Loucy (cell line): ENCODE results near the gene NUDT9.
"Not testable (repeated sequence)": the region's sequence is repeated elsewhere in the genome, so short reads cannot be mapped to it uniquely, and the experiment has no call there.

Experiments
- H2AFZ ChIP-seq: fragments of 200-600 bp; sonication (generic); 2 replicates; pipeline ENCODE4 v1.6.0; 2016; ENCODE audit warnings: antibody characterized with exemption, mild to moderate bottlenecking, low read length, moderate library complexity
- H3F3A ChIP-seq: fragments of 200-600 bp; 2 replicates; pipeline ENCODE4 v1.6.0; 2016; ENCODE audit warnings: antibody characterized with exemption, low read depth, mild to moderate bottlenecking
- H3K27me3 ChIP-seq: fragments of 200-600 bp; sonication (generic); 2 replicates; pipeline ENCODE4 v1.6.1; 2014; ENCODE audit warnings: low read length, mild to moderate bottlenecking; ENCODE audit not compliant: insufficient read depth, poor library complexity, severe bottlenecking
- H3K36me3 ChIP-seq: fragments of 200-600 bp; sonication (generic); 2 replicates; pipeline ENCODE4 v1.6.1; 2016; ENCODE audit warnings: low read length; ENCODE audit not compliant: insufficient read depth
- H3K4me1 ChIP-seq: fragments of 200-600 bp; sonication (generic); 2 replicates; pipeline ENCODE4 v1.5.1; 2014; ENCODE audit warnings: low read length, mild to moderate bottlenecking; ENCODE audit not compliant: insufficient read depth, poor library complexity, severe bottlenecking
- H3K4me2 ChIP-seq: fragments of 200-600 bp; sonication (generic); 2 replicates; pipeline ENCODE4 v1.6.0; 2014; ENCODE audit warnings: antibody characterized with exemption, low read length, low read depth, mild to moderate bottlenecking; ENCODE audit not compliant: poor library complexity, severe bottlenecking
- H3K4me3 ChIP-seq: fragments of 200-600 bp; sonication (generic); 2 replicates; pipeline ENCODE4 v1.5.1; 2014; ENCODE audit warnings: low read length, mild to moderate bottlenecking, mixed read lengths; ENCODE audit not compliant: poor library complexity, severe bottlenecking
- H3K79me2 ChIP-seq: fragments of 200-600 bp; sonication (generic); 2 replicates; pipeline ENCODE4 v1.6.1; 2014; ENCODE audit warnings: low read length; ENCODE audit not compliant: insufficient read depth
- H3K9ac ChIP-seq: fragments of 200-600 bp; sonication (generic); 2 replicates; pipeline ENCODE4 v1.6.0; 2014; ENCODE audit warnings: mild to moderate bottlenecking, low read depth, low read length, moderate library complexity; ENCODE audit not compliant: poor library complexity, severe bottlenecking
- H3K9me2 ChIP-seq: fragments of 200-600 bp; sonication (generic); replicated peaks from 2 replicates; pipeline ENCODE4 v1.6.1; 2016; ENCODE audit warnings: low read depth, low read length, mixed read lengths
- H3K9me3 ChIP-seq: fragments of 200-600 bp; sonication (generic); 2 replicates; pipeline ENCODE4 v1.6.1; 2014; ENCODE audit warnings: mild to moderate bottlenecking, antibody characterized with exemption, low read length, low read depth; ENCODE audit not compliant: insufficient read depth
- H4K20me1 ChIP-seq: fragments of 200-600 bp; sonication (generic); 2 replicates; pipeline ENCODE4 v1.6.0; 2014; ENCODE audit warnings: antibody characterized with exemption, low read length, mild to moderate bottlenecking; ENCODE audit not compliant: insufficient read depth, poor library complexity, severe bottlenecking
- EZH2phosphoT487 ChIP-seq: fragments of 200-600 bp; IDR thresholded peaks from 2 replicates; pipeline ENCODE4 v1.6.1; 2018; ENCODE audit warnings: antibody characterized with exemption, mild to moderate bottlenecking, moderate library complexity, borderline replicate concordance
- TF ChIP-seq, protein P1 (sequence below): fragments of 200-600 bp; sonication (generic); conservative IDR thresholded peaks from 2 replicates; pipeline ENCODE4 v1.5.1; 2014; ENCODE audit warnings: mild to moderate bottlenecking, antibody characterized with exemption, low read length

NUDT9 gene

DNA sequence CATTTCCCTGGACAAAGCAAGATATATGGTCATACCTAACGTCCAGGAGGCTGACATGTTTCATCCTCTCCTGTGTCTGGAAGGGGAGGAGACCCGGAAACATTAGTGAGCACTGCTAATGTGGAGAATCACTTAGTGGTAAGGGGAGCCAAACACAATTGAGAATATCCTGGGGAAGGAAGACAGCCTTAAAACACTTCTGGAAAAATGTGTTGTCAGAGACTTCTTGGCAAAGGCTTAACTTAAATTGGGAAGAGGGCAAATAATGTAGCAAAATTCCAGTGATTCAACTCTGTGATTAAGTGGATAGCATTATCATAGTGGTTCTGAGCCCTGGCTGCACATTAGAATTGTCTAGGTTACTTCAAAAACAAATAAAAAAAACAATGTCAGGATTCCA lies 67.3 kb downstream of the NUDT9 start:
- Histone ChIP-seq H3K36me3 (no peaks in the 10 kb centered on the region), H3F3A (no peaks in the 10 kb centered on the region), H3K9ac (no peak overlapping the region), H3K27me3 (no peaks in the 10 kb centered on the region), H3K9me2 (no peaks in the 10 kb centered on the region), H2AFZ (no peak overlapping the region), H3K4me1 (no peaks in the 10 kb centered on the region), H3K4me2 (no peak overlapping the region), H3K9me3 (no peaks in the 10 kb centered on the region), H3K79me2 (no peaks in the 10 kb centered on the region), H4K20me1 (no peaks in the 10 kb centered on the region), H3K4me3 (no peak overlapping the region)
- TF ChIP-seq, protein P1, sequence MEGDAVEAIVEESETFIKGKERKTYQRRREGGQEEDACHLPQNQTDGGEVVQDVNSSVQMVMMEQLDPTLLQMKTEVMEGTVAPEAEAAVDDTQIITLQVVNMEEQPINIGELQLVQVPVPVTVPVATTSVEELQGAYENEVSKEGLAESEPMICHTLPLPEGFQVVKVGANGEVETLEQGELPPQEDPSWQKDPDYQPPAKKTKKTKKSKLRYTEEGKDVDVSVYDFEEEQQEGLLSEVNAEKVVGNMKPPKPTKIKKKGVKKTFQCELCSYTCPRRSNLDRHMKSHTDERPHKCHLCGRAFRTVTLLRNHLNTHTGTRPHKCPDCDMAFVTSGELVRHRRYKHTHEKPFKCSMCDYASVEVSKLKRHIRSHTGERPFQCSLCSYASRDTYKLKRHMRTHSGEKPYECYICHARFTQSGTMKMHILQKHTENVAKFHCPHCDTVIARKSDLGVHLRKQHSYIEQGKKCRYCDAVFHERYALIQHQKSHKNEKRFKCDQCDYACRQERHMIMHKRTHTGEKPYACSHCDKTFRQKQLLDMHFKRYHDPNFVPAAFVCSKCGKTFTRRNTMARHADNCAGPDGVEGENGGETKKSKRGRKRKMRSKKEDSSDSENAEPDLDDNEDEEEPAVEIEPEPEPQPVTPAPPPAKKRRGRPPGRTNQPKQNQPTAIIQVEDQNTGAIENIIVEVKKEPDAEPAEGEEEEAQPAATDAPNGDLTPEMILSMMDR, result no peak
- no peak for TF ChIP-seq EZH2phosphoT487

DNA sequence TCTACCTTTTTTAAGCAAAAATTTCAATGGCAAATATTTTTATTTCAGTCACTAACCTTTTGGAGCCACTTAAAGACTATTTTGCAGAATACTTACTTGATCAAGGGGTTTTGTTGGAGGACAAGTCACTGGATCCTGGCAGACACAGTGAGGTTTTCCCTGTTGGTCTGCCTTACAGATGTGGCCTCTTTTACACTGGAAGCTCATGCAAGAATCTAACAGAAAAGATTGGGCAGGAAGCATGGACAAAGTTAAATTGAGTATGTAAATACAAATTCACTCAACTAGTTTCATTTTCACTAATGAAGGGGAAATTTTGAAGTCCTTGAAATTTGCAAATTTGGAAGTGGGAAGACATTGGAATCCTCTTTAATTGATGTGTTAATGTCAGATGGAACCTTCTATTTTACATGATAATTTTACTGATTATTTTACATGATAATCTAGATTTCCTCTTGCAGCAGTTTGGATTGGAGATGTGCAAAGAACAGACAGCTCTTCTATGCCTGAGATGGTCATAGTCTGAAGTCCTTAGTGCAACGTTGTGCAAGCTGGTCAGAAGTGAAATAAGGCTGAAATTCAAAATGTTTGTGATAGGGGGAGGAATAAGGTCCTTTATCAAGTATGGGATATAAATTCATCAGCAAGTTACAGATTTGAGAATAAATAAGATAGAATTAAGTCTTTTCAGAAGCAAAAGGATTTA lies 68.4 kb downstream of the NUDT9 start:
- Histone ChIP-seq H3K9me3 (no peaks in the 10 kb centered on the region), H3K9ac (no peak overlapping the region), H3K4me2 (no peak overlapping the region), H3K79me2 (no peaks in the 10 kb centered on the region), H3K4me1 (no peaks in the 10 kb centered on the region), H3K4me3 (no peak overlapping the region), H4K20me1 (no peaks in the 10 kb centered on the region), H3K9me2 (no peaks in the 10 kb centered on the region), H3K36me3 (no peaks in the 10 kb centered on the region), H2AFZ (no peak overlapping the region; the same call in 1 of the 2 replicates), H3K27me3 (no peaks in the 10 kb centered on the region), H3F3A (no peaks in the 10 kb centered on the region)
- TF ChIP-seq, protein P1, result no peak
- TF ChIP-seq EZH2phosphoT487, result no peak

DNA sequence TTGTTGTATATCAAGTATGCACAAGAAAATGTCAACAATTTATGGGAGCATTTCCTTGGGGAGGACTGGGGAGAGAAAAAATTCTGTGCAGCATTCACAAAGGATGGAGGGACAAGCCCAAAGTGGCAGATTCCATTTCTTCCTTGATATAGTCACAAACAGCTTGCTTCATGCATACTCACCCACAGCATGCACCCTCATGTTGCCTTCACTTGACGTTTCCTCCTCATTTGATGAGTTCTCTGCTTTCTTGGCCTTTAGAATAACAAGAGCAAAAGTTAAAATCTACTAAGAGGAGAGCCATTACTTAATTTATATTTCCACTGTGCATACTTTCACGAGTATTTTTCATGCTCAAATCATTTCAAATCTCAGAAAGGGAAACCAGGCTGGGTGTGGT lies 69.1 kb downstream of the NUDT9 start:
- H3K36me3 ChIP-seq, result no peaks in the 10 kb centered on the region
- no peak overlapping the region for H3K9ac ChIP-seq
- no peaks in the 10 kb centered on the region for H4K20me1 ChIP-seq
- H3K4me2 ChIP-seq, result no peak overlapping the region
- H3K4me1 ChIP-seq, result no peaks in the 10 kb centered on the region
- no peaks in the 10 kb centered on the region for H3F3A ChIP-seq
- H3K9me3 ChIP-seq, result no peaks in the 10 kb centered on the region
- no peak for TF ChIP-seq EZH2phosphoT487
- TF ChIP-seq, protein P1, result no peak
- H3K9me2 ChIP-seq, result no peaks in the 10 kb centered on the region
- no peaks in the 10 kb centered on the region for H3K79me2 ChIP-seq
- no peak overlapping the region for H3K4me3 ChIP-seq
- H2AFZ ChIP-seq, result no peak overlapping the region; the same call in 1 of the 2 replicates
- H3K27me3 ChIP-seq, result no peaks in the 10 kb centered on the region

DNA sequence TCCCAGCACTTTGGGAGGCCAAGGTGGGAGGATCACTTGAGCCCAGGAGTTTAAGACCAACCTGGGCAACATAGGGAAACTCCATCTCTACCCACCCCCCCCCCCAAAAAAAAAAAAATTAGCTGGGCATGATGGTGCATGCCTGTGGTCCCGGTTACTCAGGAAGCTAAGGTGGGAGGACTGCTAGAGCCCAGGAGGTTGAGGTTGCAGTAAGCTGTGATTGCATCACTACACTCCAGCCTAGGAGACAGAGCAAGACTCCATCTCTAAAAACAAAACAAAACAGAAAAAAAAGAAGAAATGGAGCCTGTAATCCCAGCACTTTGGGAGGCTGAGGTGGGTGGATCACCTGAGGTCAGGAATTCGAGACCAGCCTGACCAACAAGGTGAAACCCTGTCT lies 69.5 kb downstream of the NUDT9 start:
- H3F3A ChIP-seq, H3K4me1 ChIP-seq, H4K20me1 ChIP-seq, H3K9me3 ChIP-seq, H3K79me2 ChIP-seq, H3K9ac ChIP-seq, H3K36me3 ChIP-seq, H3K9me2 ChIP-seq, H3K27me3 ChIP-seq, H3K4me3 ChIP-seq, H3K4me2 ChIP-seq, H2AFZ ChIP-seq: not testable (repeated sequence)
